Astrocyte (in vitro differentiated cells and primary cell): ENCODE results near the gene CD81.
A peak's percentile ranks its signal among the peaks of the same experiment; 100 is the strongest.

Source experiments
- CTCF ChIP-seq: IDR thresholded peaks from 2 replicates; pipeline ENCODE4 v1.5.1; 2011; ENCODE audit warnings: low read depth, mild to moderate bottlenecking, inconsistent platforms, low read length, moderate library complexity; ENCODE audit not compliant: insufficient read depth
- EZH2 ChIP-seq: IDR thresholded peaks from 2 replicates; pipeline ENCODE4 v1.6.1; 2012; ENCODE audit warnings: mild to moderate bottlenecking, low read length, inconsistent platforms; ENCODE audit not compliant: insufficient read depth

- TF ChIP-seq CTCF (peak; percentile 88), EZH2 (no peak)
Measured at GRCh38 chr11:2419638-2420501, 42.8 kb downstream of the CD81 start.
